ENCODE measurements around the gene ANAPC5.
"Not testable (repeated sequence)": the region's sequence is repeated elsewhere in the genome, so short reads cannot be mapped to it uniquely, and the experiment has no call there.

The ANAPC5 gene

DNA sequence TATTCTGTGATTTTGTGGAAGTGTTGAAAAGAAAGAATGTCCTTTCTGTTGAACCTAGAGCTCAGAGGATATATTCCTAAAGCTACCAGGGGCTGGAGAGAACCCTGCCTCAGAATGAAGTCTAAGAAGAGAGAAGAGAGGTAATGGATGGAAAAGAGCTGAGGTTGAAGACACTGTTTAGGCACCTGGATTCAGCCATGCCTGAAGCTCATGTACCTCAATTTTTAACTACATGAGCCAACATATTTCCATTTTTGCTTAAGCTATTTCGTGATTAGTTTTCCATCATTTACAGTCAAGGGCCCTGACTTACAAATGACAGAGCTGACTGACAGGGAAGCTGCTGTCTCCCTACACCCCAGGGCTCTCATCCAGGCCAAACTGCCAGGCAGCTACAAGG, 66.4 kb downstream of the ANAPC5 start:
- TF ChIP-seq, protein P1, sequence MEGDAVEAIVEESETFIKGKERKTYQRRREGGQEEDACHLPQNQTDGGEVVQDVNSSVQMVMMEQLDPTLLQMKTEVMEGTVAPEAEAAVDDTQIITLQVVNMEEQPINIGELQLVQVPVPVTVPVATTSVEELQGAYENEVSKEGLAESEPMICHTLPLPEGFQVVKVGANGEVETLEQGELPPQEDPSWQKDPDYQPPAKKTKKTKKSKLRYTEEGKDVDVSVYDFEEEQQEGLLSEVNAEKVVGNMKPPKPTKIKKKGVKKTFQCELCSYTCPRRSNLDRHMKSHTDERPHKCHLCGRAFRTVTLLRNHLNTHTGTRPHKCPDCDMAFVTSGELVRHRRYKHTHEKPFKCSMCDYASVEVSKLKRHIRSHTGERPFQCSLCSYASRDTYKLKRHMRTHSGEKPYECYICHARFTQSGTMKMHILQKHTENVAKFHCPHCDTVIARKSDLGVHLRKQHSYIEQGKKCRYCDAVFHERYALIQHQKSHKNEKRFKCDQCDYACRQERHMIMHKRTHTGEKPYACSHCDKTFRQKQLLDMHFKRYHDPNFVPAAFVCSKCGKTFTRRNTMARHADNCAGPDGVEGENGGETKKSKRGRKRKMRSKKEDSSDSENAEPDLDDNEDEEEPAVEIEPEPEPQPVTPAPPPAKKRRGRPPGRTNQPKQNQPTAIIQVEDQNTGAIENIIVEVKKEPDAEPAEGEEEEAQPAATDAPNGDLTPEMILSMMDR (IDR thresholded peaks at IDR 0.05; ENCODE audit: borderline replicate concordance, control extremely low read depth, extremely low read depth, insufficient read depth, missing control alignments): no peak
- no peak for DNase-seq (ENCODE audit: low spot score)
- in situ Hi-C loops (cut with MboI; ENCODE audit: low sequenced_read_pairs, unreplicated experiment): no loop called here

DNA sequence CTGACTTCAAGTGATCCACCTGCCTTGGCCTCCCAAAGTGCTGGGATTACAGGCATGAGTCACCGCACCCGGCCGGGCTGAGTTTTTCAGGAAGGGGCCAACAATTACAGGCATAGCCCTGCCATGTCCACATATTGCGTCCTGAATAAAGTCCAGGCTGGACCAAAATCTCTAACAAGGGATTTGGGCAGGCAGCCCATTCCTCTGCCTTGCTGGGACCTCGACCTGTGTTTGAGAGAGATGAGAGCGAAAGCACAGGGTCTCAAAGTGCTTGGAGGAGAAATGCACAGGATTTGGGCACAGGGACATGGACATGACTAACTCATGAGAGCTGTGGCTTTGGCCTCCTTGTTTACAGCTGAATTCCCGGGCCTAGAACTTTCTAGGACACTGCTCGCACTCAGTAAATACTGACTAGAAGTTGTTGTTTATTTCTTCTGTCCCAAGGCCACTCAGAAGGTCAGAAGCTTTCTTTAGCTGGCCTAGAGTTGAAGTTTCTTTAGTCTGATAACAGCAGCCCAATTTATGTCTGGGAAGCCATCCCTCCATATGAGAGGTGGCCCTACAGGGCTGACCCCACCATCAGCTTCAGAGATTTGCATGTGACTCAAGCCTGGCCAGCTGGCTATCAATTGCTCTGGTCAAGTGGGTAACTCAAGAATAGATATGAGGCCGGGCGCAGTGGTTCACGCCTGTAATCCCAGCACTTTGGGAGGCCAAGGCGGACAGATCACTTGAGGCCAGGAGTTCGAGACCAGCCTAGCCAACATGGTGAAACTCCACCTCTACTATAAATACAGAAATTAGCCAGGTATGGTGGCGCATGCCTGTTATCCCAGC, 67.4 kb downstream of the ANAPC5 start:
- no peak for DNase-seq (ENCODE audit: low spot score)
- TF ChIP-seq, protein P1 (IDR thresholded peaks at IDR 0.05; ENCODE audit: borderline replicate concordance, control extremely low read depth, extremely low read depth, insufficient read depth, missing control alignments): no peak
- in situ Hi-C loops (cut with MboI; ENCODE audit: low sequenced_read_pairs, unreplicated experiment): no loop called here

DNA sequence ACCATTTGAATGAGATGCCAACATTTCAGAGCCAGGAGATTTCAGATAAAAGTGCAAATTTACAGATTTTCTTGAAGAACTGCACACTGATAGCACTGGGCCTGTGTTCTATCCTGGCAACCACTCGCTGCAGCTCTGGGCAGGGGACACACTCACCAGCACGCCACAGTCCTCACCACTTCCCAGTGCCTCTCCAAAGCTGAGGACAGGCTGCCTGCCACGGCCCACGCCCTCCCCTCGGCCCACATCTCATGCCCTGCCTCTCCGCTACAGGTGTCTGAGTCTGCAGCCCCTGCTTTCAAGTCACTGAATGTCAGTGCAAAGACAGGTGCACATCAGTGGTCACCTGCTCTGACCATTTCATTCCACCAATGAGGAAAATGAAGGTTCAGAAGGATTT, 68.4 kb downstream of the ANAPC5 start:
- TF ChIP-seq, protein P1 (IDR thresholded peaks at IDR 0.05; ENCODE audit: borderline replicate concordance, control extremely low read depth, extremely low read depth, insufficient read depth, missing control alignments): no peak
- in situ Hi-C loops (cut with MboI; ENCODE audit: low sequenced_read_pairs, unreplicated experiment): no loop called here
- no peak for DNase-seq (ENCODE audit: low spot score)

DNA sequence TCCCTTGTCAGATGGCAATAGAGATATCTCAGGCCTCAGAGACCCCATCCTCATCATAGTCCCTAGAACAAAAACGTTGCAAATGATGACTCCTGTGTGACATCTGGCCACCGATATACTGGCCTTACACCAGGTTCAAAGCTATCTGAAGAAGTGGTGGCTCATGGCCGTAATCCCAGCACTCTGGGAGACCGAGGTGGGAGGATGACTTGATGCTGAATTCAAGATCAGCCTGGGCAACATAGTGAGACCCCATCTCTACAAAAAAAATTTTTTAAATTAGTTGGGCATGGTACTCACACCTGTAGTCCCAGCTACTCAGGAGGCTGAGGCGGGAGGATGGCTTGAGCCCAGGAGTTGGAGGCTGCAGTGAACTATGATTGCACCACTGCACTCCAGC, 68.8 kb downstream of the ANAPC5 start:
- no peak for DNase-seq (ENCODE audit: low spot score)
- in situ Hi-C loops (cut with MboI; ENCODE audit: low sequenced_read_pairs, unreplicated experiment): no loop called here
- TF ChIP-seq, protein P1 (IDR thresholded peaks at IDR 0.05; ENCODE audit: borderline replicate concordance, control extremely low read depth, extremely low read depth, insufficient read depth, missing control alignments): no peak

DNA sequence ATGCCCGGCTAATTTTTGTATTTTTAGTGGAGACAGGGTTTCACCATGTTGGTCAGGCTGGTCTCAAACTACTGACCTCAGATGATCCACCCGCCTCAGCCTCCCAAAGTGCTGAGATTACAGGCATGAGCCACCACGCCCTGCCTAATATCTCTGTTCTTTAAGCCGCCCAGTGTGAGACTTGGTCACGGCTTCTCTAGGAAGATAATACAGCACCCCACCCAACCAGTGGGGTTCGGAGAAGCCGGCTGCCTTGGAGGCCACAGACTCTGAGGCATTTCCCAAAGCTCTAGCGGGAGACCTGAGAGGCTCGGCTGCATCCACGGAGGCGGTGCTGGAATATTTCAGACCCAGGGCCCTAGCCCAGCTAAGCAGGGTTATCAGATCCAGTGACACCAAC, 69.3 kb downstream of the ANAPC5 start:
- in situ Hi-C loops (cut with MboI; ENCODE audit: low sequenced_read_pairs, unreplicated experiment); DNase-seq (ENCODE audit: low spot score): not testable (repeated sequence)

DNA sequence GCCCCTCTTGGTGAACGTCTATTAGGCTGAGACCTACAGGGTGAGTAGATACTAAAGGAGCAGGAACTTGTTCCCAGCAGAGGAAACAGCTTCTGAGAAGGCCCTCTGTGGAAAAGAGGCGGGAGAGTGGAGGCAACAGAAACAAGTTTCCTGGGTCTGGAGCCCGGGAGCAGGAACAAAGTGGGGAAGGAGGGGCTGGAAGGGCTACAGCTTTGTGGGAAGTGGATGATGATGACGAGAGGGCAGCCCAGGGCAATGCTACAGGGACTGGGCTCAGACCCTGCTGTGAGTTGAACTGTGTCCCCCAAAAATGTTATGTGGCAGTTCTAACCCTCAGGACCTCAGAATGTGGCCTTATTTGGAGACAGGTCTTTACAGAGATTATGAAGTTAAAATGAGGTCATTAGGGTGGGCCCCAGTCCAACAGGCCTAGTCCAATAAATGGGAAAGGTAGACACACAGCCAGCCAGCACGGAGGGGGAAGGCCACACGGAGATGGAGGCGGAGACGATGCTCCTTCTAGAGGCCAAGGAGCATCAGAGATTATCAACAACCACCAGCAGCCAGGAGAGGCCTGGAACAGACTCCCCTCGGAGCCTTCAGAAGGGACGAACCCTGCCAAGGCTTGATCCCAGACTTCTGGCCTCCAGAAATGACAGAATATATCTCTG, 70.0 kb downstream of the ANAPC5 start:
- DNase-seq (ENCODE audit: low spot score): no peak
- TF ChIP-seq, protein P1 (IDR thresholded peaks at IDR 0.05; ENCODE audit: borderline replicate concordance, control extremely low read depth, extremely low read depth, insufficient read depth, missing control alignments): no peak
- in situ Hi-C loops (cut with MboI; ENCODE audit: low sequenced_read_pairs, unreplicated experiment): no loop called here

DNA sequence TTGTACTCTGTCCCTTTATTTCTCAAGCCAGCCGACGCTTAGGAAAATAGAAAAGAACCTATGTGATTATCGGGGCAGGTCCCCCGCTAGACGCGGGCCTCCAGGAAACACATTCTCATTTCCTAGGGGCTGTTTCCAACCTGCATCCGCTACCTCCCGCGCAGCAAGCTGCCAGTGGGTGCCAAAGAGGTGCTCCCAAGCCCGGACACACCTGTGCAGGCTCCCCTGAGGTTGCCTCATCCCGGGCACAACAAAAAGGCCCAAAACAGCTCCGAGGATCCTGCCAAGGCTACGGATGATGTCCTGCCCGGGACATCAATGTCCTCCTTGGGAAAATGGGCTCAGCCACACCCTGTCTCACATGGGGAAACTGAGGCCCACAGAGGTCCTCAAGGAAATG, 71.1 kb downstream of the ANAPC5 start:
- in situ Hi-C loops (cut with MboI; ENCODE audit: low sequenced_read_pairs, unreplicated experiment); DNase-seq (ENCODE audit: low spot score): not testable (repeated sequence)

DNA sequence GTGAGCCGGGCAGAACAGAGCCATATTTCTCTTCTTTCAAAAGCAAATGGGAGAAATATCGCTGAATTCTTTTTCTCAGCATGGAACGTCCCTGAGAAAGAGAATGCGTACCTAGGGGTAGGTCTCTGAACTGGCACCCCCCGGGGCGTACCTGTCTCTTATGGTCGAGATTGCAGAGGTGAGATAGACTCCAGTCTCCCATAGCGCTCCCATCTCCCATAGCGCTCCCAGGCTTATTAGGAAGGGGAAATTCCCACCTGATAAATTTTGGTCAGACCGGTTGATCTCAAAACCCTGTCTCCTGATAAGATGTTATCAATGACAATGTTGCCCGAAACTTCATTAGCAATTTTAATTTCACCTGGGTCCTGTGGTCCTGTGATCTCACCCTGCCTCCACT, 71.7 kb downstream of the ANAPC5 start:
- in situ Hi-C loops (cut with MboI; ENCODE audit: low sequenced_read_pairs, unreplicated experiment): not testable (repeated sequence)

More for the DNA sequence above, 71.7 kb downstream of the ANAPC5 start:
- DNase-seq (ENCODE audit: low spot score): not testable (repeated sequence)

Data from GM13976 (cell line).